Measurements from ENCODE around the gene RBM19. TPM values are rescaled to one million over a fixed set of nuclear protein-coding genes. Genes with fewer than 3 reads are reported as not detected.
A peak's percentile ranks its signal among the peaks of the same experiment; 100 is the strongest.

Gene RBM19
- total RNA-seq, 4 donors from 2014 or later = 20.7 to 41.1 (median 23.4) TPM

GRCh38 chr12:113981876-113982275, 15.8 kb upstream of the RBM19 start:
- no peak for TF ChIP-seq CTCF (IDR thresholded peaks at IDR 0.05)
- no peak for TF ChIP-seq POLR2A (IDR thresholded peaks at IDR 0.05)

GRCh38 chr12:113980537-113981337, 14.6 kb upstream of the RBM19 start:
- no peak for DNase-seq (ENCODE audit: low spot score in 2 of 2)
- H3K4me3 ChIP-seq (ENCODE audit: low read depth, poor library complexity, severe bottlenecking) = no peak overlapping the region
- 16 to 17% methylated on average over 12 of the region's 12 CpGs for WGBS, 2 donors
- TF ChIP-seq CTCF (IDR thresholded peaks at IDR 0.05) (peak in 1 of 3 donors; percentile 69), POLR2A (IDR thresholded peaks at IDR 0.05) (no peak)
- intact Hi-C loops (cut with DNase I; ENCODE audit: low total_unique reads) = no loop called here

More at GRCh38 chr12:113981876-113982275, 15.8 kb upstream of the RBM19 start:
- intact Hi-C loops (cut with DNase I; ENCODE audit: low total_unique reads) = no loop called here
- 95 to 99% methylated on average over 3 of the region's 3 CpGs for WGBS, 2 donors
- H3K4me3 ChIP-seq (ENCODE audit: low read depth, poor library complexity, severe bottlenecking) = no peak overlapping the region
- DNase-seq (ENCODE audit: low spot score in 2 of 2) = no peak

- 40 to 69% methylated on average over 2 of the region's 2 CpGs for WGBS, 2 donors
- no peak overlapping the region for H3K4me3 ChIP-seq (ENCODE audit: low read depth, poor library complexity, severe bottlenecking)
- DNase-seq (ENCODE audit: low spot score in 2 of 2) = no peak
- intact Hi-C loops (cut with DNase I; ENCODE audit: low total_unique reads) = no loop called here
- TF ChIP-seq POLR2A (IDR thresholded peaks at IDR 0.05) (no peak), CTCF (IDR thresholded peaks at IDR 0.05) (no peak)
Measured at GRCh38 chr12:113980054-113980453, 13.9 kb upstream of the RBM19 start.

- WGBS, 2 donors = 47 to 63% methylated on average over 1 of the region's 1 CpG
- intact Hi-C loops (cut with DNase I; ENCODE audit: low total_unique reads) = loop anchor here (10.0 kb wide), 1 partner anchor 517 kb away; no protein-coding TSS in a partner anchor
Measured at GRCh38 chr12:113978080-113978479, 12.0 kb upstream of the RBM19 start.

GRCh38 chr12:113974006-113974405, 7.9 kb upstream of the RBM19 start:
- WGBS, 2 donors = 72 to 81% methylated on average over 3 of the region's 3 CpGs
- intact Hi-C loops (cut with DNase I; ENCODE audit: low total_unique reads) = loop anchor here (10.0 kb wide), 1 partner anchor 521 kb away; no protein-coding TSS in a partner anchor
- DNase-seq (ENCODE audit: low spot score in 2 of 2) = no peak
- H3K4me3 ChIP-seq (ENCODE audit: low read depth, poor library complexity, severe bottlenecking) = no peak overlapping the region
- TF ChIP-seq CTCF (IDR thresholded peaks at IDR 0.05) = no peak
- TF ChIP-seq POLR2A (IDR thresholded peaks at IDR 0.05) = no peak

More at GRCh38 chr12:113978080-113978479, 12.0 kb upstream of the RBM19 start:
- no peak overlapping the region for H3K4me3 ChIP-seq (ENCODE audit: low read depth, poor library complexity, severe bottlenecking)
- TF ChIP-seq CTCF (IDR thresholded peaks at IDR 0.05) (no peak), POLR2A (IDR thresholded peaks at IDR 0.05) (no peak)
- DNase-seq (ENCODE audit: low spot score in 2 of 2) = no peak

Measured in lower leg skin (tissue), 4 donors.